GM12865 (cell line): ENCODE results near the gene TMEM87B.

Experiments used
- DNase-seq: peaks from one replicate; pipeline ENCODE4 v3.0.0; 2010; ENCODE audit warnings: low read depth
- H3K4me3 ChIP-seq: 2 replicates; pipeline ENCODE4 v1.5.1; 2011; ENCODE audit warnings: mild to moderate bottlenecking, low read depth, low read length, control low read depth
- CTCF ChIP-seq: IDR thresholded peaks from 2 replicates; pipeline ENCODE4 v1.5.1; 2011; ENCODE audit warnings: low read length, control low read depth, low read depth, inconsistent platforms; ENCODE audit not compliant: insufficient read depth; ENCODE audit errors: missing control alignments

TMEM87B gene

GRCh38 chr2:112165296-112165695, 110.2 kb downstream of the TMEM87B start:
- no peak for TF ChIP-seq CTCF
- H3K4me3 ChIP-seq: no peak overlapping the region
- no peak for DNase-seq

GRCh38 chr2:112166806-112167499, 111.9 kb downstream of the TMEM87B start:
- no peak overlapping the region for H3K4me3 ChIP-seq
- no peak for DNase-seq
- TF ChIP-seq CTCF: no peak

GRCh38 chr2:112168422-112169124, 113.5 kb downstream of the TMEM87B start:
- TF ChIP-seq CTCF: no peak
- no peak for DNase-seq
- H3K4me3 ChIP-seq: no peak overlapping the region
